HCT116 (cell line): ENCODE data around the gene TSTD2.
"Not testable (repeated sequence)": the region's sequence is repeated elsewhere in the genome, so short reads cannot be mapped to it uniquely, and the experiment has no call there.

Experiments used
- EZH2 ChIP-seq: fragments of 200-600 bp; sonication (generic); IDR thresholded peaks from 2 replicates; pipeline ENCODE4 v1.6.1; 2017; ENCODE audit warnings: antibody characterized with exemption, mixed run types
- EZH2phosphoT487 ChIP-seq: fragments of 200-600 bp; IDR thresholded peaks from 2 replicates; pipeline ENCODE4 v1.6.1; 2018; ENCODE audit warnings: antibody characterized with exemption, borderline replicate concordance
- POLR2A ChIP-seq: IDR thresholded peaks from 2 replicates; pipeline ENCODE4 v1.7.0; 2011; ENCODE audit warnings: borderline replicate concordance; ENCODE audit not compliant: insufficient read depth, insufficient read length; ENCODE audit errors: extremely low read depth
- POLR2AphosphoS5 ChIP-seq: IDR thresholded peaks from 2 replicates; pipeline ENCODE4 v1.6.1; 2011; ENCODE audit warnings: mild to moderate bottlenecking, low read depth, low read length, moderate library complexity
- RAD21 ChIP-seq: IDR thresholded peaks from 2 replicates; pipeline ENCODE4 v1.6.1; 2012; ENCODE audit warnings: low read depth, mild to moderate bottlenecking
- SIN3A ChIP-seq: IDR thresholded peaks from 2 replicates; pipeline ENCODE4 v1.6.1; 2012; ENCODE audit warnings: low read depth
- TCF7L2 ChIP-seq: IDR thresholded peaks from 2 replicates; pipeline ENCODE4 v1.7.0; 2011; ENCODE audit warnings: borderline replicate concordance, inconsistent platforms; ENCODE audit not compliant: insufficient read depth, insufficient read length; ENCODE audit errors: extremely low read depth
- YY1 ChIP-seq: IDR thresholded peaks from 2 replicates; pipeline ENCODE4 v1.6.1; 2011; ENCODE audit warnings: low read length, low read depth, moderate library complexity, mild to moderate bottlenecking; ENCODE audit not compliant: insufficient replicate concordance; ENCODE audit errors: extremely low read depth
- ZNF274 ChIP-seq: fragments of 200-500 bp; sonication (Bioruptor generic); IDR thresholded peaks from 2 replicates; pipeline ENCODE4 v1.6.1; 2014; ENCODE audit warnings: mild to moderate bottlenecking, low read depth, low read length, inconsistent platforms
- TF ChIP-seq, protein P1 (sequence below), 3 experiments: fragments of 200-600 bp in 1 of 3; sonication (generic) in 1 of 3; IDR thresholded peaks in 2 of 3; conservative IDR thresholded peaks in 1 of 3; 2 replicates each; pipeline ENCODE4 v1.5.1; 2012 to 2017; ENCODE audit warnings: low read depth in 2 of 3, low read length in 2 of 3, antibody characterized with exemption in 1 of 3, borderline replicate concordance in 1 of 3, control low read depth in 1 of 3, mild to moderate bottlenecking in 1 of 3, mixed read lengths in 1 of 3, mixed run types in 1 of 3, moderate library complexity in 1 of 3; ENCODE audit not compliant: insufficient read depth in 1 of 3
- TF ChIP-seq, protein P2 (sequence below): IDR thresholded peaks from 2 replicates; pipeline ENCODE4 v1.6.1; 2012; ENCODE audit warnings: low read depth
- TF ChIP-seq, protein P3 (sequence below): IDR thresholded peaks from 2 replicates; pipeline ENCODE4 v1.6.1; 2012
- TF ChIP-seq, protein P4 (sequence below): IDR thresholded peaks from 2 replicates; pipeline ENCODE4 v1.6.1; 2011; ENCODE audit warnings: mild to moderate bottlenecking, low read length, moderate library complexity; ENCODE audit not compliant: insufficient replicate concordance; ENCODE audit errors: extremely low read depth

DNA sequence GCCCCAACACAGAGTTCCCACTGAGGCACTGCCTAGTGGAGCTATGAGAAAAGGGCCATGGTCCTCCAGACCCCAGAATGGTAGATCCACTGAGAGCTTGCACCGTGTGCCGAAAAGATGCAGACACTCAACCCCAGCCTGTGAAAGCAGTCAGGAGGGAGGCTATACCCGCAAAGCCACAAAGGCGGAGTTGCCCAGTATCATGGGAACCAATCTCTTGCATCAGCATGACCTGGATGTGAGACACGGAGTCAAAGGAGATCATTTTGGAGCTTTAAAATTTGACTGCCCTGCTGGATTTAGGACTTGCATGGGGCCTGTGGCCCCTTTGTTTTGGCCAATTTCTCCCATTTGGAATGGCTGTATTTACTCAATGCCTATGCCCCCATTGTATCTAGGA, 10.7 kb downstream of the TSTD2 start:
- TF ChIP-seq, protein P1, sequence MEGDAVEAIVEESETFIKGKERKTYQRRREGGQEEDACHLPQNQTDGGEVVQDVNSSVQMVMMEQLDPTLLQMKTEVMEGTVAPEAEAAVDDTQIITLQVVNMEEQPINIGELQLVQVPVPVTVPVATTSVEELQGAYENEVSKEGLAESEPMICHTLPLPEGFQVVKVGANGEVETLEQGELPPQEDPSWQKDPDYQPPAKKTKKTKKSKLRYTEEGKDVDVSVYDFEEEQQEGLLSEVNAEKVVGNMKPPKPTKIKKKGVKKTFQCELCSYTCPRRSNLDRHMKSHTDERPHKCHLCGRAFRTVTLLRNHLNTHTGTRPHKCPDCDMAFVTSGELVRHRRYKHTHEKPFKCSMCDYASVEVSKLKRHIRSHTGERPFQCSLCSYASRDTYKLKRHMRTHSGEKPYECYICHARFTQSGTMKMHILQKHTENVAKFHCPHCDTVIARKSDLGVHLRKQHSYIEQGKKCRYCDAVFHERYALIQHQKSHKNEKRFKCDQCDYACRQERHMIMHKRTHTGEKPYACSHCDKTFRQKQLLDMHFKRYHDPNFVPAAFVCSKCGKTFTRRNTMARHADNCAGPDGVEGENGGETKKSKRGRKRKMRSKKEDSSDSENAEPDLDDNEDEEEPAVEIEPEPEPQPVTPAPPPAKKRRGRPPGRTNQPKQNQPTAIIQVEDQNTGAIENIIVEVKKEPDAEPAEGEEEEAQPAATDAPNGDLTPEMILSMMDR (IDR thresholded peaks at IDR 0.05 in 2 of 3, conservative IDR thresholded peaks at IDR 0.05 in 1 of 3; ENCODE audit: borderline replicate concordance in 1 of 3, insufficient read depth in 1 of 3, low read depth in 2 of 3, low read length in 2 of 3): not testable (repeated sequence)
- TF ChIP-seq, protein P2, sequence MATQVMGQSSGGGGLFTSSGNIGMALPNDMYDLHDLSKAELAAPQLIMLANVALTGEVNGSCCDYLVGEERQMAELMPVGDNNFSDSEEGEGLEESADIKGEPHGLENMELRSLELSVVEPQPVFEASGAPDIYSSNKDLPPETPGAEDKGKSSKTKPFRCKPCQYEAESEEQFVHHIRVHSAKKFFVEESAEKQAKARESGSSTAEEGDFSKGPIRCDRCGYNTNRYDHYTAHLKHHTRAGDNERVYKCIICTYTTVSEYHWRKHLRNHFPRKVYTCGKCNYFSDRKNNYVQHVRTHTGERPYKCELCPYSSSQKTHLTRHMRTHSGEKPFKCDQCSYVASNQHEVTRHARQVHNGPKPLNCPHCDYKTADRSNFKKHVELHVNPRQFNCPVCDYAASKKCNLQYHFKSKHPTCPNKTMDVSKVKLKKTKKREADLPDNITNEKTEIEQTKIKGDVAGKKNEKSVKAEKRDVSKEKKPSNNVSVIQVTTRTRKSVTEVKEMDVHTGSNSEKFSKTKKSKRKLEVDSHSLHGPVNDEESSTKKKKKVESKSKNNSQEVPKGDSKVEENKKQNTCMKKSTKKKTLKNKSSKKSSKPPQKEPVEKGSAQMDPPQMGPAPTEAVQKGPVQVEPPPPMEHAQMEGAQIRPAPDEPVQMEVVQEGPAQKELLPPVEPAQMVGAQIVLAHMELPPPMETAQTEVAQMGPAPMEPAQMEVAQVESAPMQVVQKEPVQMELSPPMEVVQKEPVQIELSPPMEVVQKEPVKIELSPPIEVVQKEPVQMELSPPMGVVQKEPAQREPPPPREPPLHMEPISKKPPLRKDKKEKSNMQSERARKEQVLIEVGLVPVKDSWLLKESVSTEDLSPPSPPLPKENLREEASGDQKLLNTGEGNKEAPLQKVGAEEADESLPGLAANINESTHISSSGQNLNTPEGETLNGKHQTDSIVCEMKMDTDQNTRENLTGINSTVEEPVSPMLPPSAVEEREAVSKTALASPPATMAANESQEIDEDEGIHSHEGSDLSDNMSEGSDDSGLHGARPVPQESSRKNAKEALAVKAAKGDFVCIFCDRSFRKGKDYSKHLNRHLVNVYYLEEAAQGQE: not testable (repeated sequence)
- TF ChIP-seq, protein P3, sequence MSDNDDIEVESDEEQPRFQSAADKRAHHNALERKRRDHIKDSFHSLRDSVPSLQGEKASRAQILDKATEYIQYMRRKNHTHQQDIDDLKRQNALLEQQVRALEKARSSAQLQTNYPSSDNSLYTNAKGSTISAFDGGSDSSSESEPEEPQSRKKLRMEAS: not testable (repeated sequence)
- TF ChIP-seq POLR2A, EZH2phosphoT487, POLR2AphosphoS5, YY1, SIN3A, RAD21, EZH2, ZNF274, TCF7L2: not testable (repeated sequence)
- TF ChIP-seq, protein P4, sequence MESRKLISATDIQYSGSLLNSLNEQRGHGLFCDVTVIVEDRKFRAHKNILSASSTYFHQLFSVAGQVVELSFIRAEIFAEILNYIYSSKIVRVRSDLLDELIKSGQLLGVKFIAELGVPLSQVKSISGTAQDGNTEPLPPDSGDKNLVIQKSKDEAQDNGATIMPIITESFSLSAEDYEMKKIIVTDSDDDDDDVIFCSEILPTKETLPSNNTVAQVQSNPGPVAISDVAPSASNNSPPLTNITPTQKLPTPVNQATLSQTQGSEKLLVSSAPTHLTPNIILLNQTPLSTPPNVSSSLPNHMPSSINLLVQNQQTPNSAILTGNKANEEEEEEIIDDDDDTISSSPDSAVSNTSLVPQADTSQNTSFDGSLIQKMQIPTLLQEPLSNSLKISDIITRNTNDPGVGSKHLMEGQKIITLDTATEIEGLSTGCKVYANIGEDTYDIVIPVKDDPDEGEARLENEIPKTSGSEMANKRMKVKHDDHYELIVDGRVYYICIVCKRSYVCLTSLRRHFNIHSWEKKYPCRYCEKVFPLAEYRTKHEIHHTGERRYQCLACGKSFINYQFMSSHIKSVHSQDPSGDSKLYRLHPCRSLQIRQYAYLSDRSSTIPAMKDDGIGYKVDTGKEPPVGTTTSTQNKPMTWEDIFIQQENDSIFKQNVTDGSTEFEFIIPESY: not testable (repeated sequence)
